Skeletal muscle satellite cell (primary cell): Measurements from ENCODE around the gene FRMD4A.
A peak's percentile ranks its signal among the peaks of the same experiment; 100 is the strongest.

Experiments used
- H3K27me3 ChIP-seq: 2 replicates; pipeline ENCODE4 v1.7.0; 2013; ENCODE audit warnings: low read length; ENCODE audit not compliant: control insufficient read depth, insufficient read depth
- H3K36me3 ChIP-seq: 2 replicates; pipeline ENCODE4 v1.7.0; 2013; ENCODE audit warnings: mild to moderate bottlenecking, control low read depth, low read length; ENCODE audit not compliant: insufficient read depth
- H3K4me1 ChIP-seq: 2 replicates; pipeline ENCODE4 v1.7.0; 2013; ENCODE audit warnings: low read length; ENCODE audit not compliant: control insufficient read depth, insufficient read depth
- H3K4me2 ChIP-seq: 2 replicates; pipeline ENCODE4 v1.7.0; 2013; ENCODE audit warnings: mild to moderate bottlenecking, low read length
- H3K4me3 ChIP-seq: 2 replicates; pipeline ENCODE4 v1.7.0; 2013; ENCODE audit warnings: low read length
- H3K9ac ChIP-seq: 2 replicates; pipeline ENCODE4 v1.7.0; 2013; ENCODE audit warnings: mild to moderate bottlenecking, low read depth, low read length, moderate library complexity
- H3K9me3 ChIP-seq: replicated peaks from 2 replicates; pipeline ENCODE4 v1.7.0; 2013; ENCODE audit warnings: mild to moderate bottlenecking, control low read depth, low read length

FRMD4A gene

DNA sequence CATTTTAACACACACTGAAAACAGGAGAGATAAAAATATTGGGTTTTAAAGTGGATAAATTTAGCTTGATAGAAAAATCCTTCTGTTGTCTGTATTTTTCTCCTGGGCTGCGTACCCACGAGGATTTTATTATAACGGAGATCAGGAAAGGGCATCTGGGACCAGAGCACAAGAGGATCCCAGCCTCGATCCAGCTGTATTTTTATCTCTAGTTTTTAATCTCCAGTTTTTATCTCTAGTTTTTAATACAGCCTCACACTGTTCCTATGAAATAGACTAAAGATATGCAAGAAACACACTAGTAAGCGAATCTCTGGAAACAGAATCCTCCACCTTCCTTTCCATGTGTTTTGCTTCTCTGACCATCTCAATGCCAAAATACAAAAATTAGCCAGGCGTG is 295.2 kb downstream of the FRMD4A start:
- Histone ChIP-seq H3K9me3 (no peaks in the 10 kb centered on the region), H3K36me3 (no peaks in the 10 kb centered on the region), H3K4me2 (no peak overlapping the region), H3K27me3 (no peaks in the 10 kb centered on the region), H3K9ac (no peak overlapping the region), H3K4me1 (peaks cover 2% of the 10 kb centered on the region), H3K4me3 (no peak overlapping the region)

DNA sequence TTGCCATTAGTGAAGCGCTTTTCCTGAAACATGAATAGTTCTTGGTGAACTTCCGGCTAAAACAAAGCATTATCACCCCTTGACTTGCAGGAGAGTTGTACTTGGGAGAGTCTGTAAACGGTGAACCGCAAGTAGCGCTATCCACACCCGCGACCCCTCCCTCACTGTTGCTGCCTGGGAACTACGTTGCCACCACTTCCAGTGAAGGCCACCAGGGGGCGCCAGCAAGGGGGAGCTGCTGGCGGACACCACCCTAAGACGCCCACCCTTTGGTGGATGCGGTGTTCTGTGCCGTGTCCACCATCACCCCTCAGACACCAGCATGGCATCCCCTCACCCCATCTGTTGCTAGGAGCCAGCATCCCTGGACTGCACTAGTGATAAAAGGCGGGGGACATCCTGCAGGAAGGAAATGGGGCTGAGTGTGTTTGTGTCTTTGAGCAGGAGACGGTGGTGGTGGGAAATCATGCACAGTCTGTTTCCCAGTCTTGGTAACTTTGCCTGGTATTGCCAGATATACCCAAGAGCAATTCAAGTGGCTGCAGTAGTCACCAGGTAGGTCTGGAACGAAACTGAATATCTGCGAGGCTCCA is 298.2 kb downstream of the FRMD4A start:
- no peaks in the 10 kb centered on the region for H3K27me3 ChIP-seq
- no peaks in the 10 kb centered on the region for H3K4me1 ChIP-seq
- H3K36me3 ChIP-seq: no peaks in the 10 kb centered on the region
- H3K9ac ChIP-seq: no peak overlapping the region
- H3K4me3 ChIP-seq: no peak overlapping the region
- H3K4me2 ChIP-seq: no peak overlapping the region
- no peaks in the 10 kb centered on the region for H3K9me3 ChIP-seq

DNA sequence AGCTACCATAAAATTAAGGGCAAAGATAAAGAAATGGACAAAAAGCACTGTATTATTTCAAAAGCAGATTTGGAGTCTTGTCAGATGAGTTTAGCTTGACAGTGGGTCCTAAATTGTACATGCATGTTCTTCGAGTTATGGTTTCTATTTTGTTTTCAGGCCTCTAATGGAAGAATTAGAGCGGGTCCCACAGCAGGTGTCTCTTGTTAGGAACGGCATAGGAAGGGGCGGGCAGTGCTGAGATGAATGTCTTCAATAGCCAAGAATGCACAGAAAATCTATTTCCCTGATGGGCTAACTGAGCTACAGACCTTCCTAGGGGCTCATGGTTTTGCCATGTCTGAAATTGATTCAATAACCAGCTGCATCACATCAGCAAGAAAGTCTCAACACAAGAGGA is 304.4 kb downstream of the FRMD4A start:
- Histone ChIP-seq H3K9ac (no peak overlapping the region), H3K4me1 (peaks cover 15% of the 10 kb centered on the region), H3K27me3 (peaks cover 28% of the 10 kb centered on the region), H3K36me3 (no peaks in the 10 kb centered on the region), H3K4me3 (no peak overlapping the region), H3K4me2 (no peak overlapping the region), H3K9me3 (no peaks in the 10 kb centered on the region)

DNA sequence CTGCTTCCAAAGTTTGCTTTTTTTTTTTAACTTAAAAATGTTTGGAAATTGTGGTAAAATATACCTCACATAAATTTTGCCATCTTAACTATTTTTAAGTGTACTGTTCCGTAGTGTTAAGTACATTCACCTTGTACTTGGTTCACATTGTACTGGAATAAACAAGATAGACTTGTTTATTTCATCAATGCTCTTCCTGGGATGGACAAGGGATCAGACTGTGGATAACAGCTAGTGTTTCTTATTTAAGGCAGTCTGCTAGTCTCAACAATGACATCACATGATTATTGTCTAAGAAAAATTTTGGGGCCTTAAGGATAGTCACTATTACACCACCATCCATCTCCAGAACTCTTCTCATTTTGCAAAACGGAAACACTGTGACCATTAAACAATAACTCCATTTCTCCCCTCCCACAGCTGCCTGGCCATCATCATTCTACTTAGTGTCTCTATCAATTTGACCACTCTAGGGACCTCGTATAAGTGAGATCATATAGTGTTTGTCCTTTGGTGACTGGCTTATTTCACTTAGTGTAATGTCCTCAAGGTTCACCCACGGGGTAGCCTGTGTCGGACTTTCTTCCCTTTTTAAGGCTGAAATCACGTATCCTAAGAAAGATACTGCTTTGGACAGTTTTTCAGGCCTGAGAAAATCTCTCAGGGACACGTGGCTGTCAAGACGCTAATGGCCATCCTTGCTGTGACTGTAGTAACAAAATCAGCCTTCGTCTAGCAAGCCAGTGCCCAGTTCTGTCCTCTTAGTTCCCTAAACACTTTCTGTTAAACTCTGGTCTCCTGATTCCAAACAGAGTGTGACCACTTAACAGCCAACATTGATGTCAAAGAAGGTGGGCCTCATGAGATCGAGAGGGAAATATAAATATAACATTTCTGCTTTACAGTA is 305.2 kb downstream of the FRMD4A start:
- no peak overlapping the region for H3K9ac ChIP-seq
- H3K4me3 ChIP-seq: no peak overlapping the region
- H3K27me3 ChIP-seq: peaks cover 28% of the 10 kb centered on the region
- no peaks in the 10 kb centered on the region for H3K36me3 ChIP-seq
- H3K9me3 ChIP-seq: no peaks in the 10 kb centered on the region
- peaks cover 15% of the 10 kb centered on the region for H3K4me1 ChIP-seq
- H3K4me2 ChIP-seq: no peak overlapping the region

DNA sequence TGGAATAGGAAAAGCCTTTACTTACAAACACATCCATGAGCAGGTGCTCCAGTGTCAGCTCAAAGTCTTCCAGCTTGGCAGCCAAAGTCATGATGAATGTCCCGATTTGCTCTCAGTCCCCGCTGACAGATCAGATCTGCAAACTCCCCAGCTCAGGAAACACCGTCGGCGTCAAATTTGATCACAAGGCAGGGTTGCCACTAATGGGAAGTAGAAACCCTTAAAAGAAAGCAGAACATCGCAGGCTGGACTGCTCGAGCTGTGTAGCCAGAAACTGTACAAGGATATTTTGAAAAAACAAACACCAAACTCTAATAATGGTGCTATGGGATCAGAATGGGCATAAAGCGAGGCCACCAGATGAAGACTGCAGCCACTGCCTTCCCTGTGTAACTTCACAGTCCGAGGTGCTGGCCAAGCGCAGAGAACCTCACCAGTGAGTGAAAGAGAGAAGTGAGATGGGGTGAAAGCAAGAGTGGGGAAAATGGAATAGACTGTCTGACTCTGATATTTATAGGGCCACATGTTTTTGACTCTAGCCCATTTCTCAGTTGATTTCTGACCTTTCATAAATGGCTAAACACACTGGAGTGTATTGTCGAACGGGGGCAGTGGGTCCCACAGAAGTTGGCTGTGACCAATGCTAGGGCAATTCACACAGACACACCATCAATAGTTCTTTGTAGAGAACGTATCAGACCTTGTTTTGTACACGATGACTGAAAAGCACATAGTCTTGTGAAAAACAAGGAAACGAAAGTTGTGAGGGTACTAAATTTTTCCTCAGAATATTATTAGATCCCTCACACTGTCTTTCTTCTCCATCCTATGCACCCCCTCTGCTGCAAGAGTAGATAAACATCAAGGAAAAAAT is 306.2 kb downstream of the FRMD4A start:
- Histone ChIP-seq H3K9me3 (no peaks in the 10 kb centered on the region), H3K9ac (no peak overlapping the region), H3K4me2 (peak overlapping the region; percentile 62), H3K4me1 (peaks cover 15% of the 10 kb centered on the region), H3K36me3 (no peaks in the 10 kb centered on the region), H3K4me3 (peak overlapping the region; percentile 5), H3K27me3 (peaks cover 34% of the 10 kb centered on the region)

DNA sequence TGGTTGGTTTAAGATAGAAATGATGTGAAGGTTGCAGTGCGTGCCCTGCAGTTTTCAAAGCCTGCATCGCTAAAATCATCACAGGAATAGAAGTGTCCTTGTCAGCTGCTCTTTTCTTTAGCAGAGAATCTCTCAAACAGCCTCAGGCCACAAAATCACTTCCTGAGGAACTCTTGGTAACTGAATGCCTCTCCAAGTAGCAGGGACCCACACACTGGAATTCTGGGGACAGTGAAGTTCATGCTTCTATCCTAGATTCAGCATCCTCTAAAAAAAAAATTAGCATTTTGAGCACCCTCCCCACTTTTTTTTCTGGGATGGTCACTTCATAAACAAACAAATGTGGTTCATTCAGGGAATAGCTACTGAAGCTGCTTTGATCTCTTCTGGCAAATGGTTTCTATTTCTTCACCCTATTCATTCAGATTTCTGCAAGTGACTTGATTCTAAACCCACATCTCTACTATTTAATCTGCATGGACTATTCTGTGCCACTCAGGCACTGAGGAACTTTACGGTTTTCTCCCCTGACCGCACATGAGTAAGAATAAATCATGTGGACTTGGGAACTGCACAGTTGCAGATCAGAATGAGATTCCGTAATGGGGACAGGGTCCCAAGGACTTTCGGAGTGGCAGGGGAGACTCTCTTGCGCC is 306.9 kb downstream of the FRMD4A start:
- H3K9me3 ChIP-seq: no peaks in the 10 kb centered on the region
- H3K4me3 ChIP-seq: peak overlapping the region; percentile 5

DNA sequence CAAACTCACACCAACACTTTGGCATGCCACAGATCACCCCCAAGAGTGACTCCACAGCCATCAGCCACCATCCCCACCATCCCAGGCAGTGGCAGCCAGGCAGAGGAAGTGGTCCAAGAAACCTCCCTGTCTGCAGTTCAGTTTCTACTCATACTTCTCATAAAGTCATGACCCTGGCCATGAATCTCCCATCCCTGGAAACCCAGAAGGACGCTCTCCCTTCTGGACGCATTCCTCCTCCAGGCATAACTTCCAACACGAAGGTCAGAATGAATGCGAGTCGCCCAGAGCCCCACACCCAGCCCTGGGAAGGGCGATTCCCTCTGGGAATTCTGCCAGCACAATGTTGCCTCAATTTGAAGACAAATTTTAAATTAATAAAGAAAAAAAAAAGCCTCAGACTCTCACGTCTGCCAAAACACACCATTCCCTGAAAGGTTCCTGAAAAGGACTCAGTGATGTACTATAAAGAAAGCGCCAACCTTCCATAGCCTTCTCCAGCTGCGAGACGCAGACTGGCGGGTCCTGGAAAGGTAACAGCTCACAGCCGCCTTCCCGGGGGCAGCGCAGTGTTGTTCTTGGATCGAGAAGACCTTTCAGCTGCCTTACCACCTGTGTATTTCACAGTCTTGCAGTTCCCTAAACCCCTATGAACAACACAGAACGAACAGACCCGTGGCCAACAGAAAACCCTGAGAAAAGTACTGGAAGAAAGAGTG is 307.6 kb downstream of the FRMD4A start:
- Histone ChIP-seq H3K9ac (no peak overlapping the region), H3K27me3 (peaks cover 34% of the 10 kb centered on the region), H3K4me2 (no peak overlapping the region), H3K36me3 (no peaks in the 10 kb centered on the region), H3K4me1 (peaks cover 15% of the 10 kb centered on the region), H3K4me3 (no peak overlapping the region), H3K9me3 (no peaks in the 10 kb centered on the region)

More for the DNA sequence above, 306.9 kb downstream of the FRMD4A start:
- peaks cover 34% of the 10 kb centered on the region for H3K27me3 ChIP-seq
- no peaks in the 10 kb centered on the region for H3K36me3 ChIP-seq
- H3K4me2 ChIP-seq: peak overlapping the region; percentile 62
- H3K4me1 ChIP-seq: peaks cover 15% of the 10 kb centered on the region
- no peak overlapping the region for H3K9ac ChIP-seq

DNA sequence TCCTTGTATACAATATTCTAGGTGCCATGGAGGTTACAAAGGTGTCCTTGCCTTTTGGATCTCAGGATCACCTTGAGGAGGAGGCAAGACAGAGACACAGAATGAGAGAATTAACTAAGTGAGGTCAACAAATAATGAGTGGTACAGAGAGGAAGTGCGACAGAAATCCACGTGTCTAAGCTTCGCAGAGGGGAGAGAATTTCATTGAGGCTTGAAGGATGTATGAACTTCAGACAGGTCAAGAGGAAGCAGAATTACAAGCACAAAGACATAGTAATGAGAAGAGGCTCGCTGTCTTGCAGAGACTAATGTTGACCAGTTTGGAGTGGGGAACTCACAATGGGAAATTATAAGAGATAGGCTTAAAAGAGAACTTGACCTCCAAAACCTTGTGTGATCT is 308.7 kb downstream of the FRMD4A start:
- Histone ChIP-seq H3K27me3 (peaks cover 34% of the 10 kb centered on the region), H3K4me3 (no peak overlapping the region), H3K9me3 (no peaks in the 10 kb centered on the region), H3K9ac (no peak overlapping the region), H3K4me1 (peaks cover 15% of the 10 kb centered on the region), H3K36me3 (no peaks in the 10 kb centered on the region), H3K4me2 (no peak overlapping the region)

DNA sequence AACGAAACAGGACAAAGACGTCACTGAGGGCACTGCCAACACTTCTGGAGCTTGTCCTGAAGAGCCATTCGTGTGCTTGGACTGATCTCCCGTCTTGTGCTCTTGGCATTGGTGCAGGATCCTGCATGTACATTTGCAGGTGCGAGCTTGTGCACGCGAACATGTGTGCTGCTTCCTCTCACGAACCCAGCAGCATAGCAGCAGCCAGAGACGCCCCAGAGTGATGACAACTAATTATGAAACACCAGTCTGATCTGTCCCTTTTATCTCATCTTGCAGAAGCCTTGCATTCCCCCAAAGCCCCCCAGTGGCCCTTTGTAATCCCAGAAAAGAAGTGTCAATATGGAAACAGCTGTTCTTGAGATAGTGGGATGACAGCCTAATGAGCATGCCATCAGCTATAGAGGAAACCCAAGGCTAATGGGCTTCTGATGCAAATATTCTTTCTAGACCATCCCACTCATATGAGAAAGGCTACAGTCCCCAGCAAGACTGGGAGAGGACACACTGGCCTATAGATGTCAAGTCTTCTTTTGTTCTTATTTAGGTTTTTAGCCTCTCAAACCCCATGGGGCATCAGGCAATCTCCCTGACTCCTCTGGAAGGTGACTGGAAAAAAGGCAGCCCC is 310.6 kb downstream of the FRMD4A start:
- no peaks in the 10 kb centered on the region for H3K9me3 ChIP-seq
- H3K4me3 ChIP-seq: no peak overlapping the region
- no peak overlapping the region for H3K4me2 ChIP-seq
- no peak overlapping the region for H3K9ac ChIP-seq
- H3K27me3 ChIP-seq: peaks cover 39% of the 10 kb centered on the region
- peaks cover 15% of the 10 kb centered on the region for H3K4me1 ChIP-seq
- H3K36me3 ChIP-seq: no peaks in the 10 kb centered on the region

DNA sequence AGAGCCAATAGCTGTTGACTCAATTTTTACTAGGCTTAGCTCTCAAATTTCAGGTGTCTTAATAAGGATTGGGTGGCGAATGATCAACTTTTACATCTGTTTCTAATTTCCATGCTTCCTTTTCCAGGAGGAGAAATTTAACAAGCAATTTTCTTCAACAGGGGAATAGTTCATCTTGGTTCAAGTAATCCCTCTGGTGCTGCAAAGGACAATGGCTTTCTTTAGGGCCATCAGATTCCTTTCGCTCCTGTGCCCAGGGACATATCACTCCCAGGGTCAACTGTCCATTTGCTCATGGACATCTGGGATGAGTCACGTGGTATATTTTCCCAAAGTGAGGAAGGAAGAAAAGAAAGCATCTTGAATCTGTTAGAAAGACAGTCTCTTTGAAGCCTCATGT is 313.3 kb downstream of the FRMD4A start:
- H3K27me3 ChIP-seq: peaks cover 16% of the 10 kb centered on the region
- H3K4me2 ChIP-seq: no peak overlapping the region
- no peaks in the 10 kb centered on the region for H3K4me1 ChIP-seq
- no peak overlapping the region for H3K4me3 ChIP-seq
- H3K9ac ChIP-seq: no peak overlapping the region
- H3K36me3 ChIP-seq: no peaks in the 10 kb centered on the region
- no peaks in the 10 kb centered on the region for H3K9me3 ChIP-seq
